Upper lobe of left lung (tissue), 4 donors: Measurements from ENCODE around the gene HSPA8.

Experiments
- CTCF ChIP-seq, 6 experiments: fragments of 450-650 bp in 4 of 6; fragments of 200-600 bp in 2 of 6; sonication (generic) in 2 of 6; IDR thresholded peaks; one replicate each; pipeline ENCODE4 v1.5.1; 2016 to 2019; ENCODE audit warnings: antibody characterized with exemption in 6 of 6
- EP300 ChIP-seq, 4 donors: sonication (generic); formaldehyde crosslinking; IDR thresholded peaks; one replicate each; pipeline ENCODE4 v1.5.1; 2017; ENCODE audit warnings: antibody characterized with exemption in 4 of 4, control low read depth in 2 of 4
- POLR2A ChIP-seq, 4 donors: fragments of 450-650 bp; IDR thresholded peaks; one replicate each; pipeline ENCODE4 v1.5.1; 2016 to 2017; ENCODE audit warnings: antibody characterized with exemption in 4 of 4, mild to moderate bottlenecking in 2 of 4
- POLR2AphosphoS5 ChIP-seq, 2 donors: sonication (generic); formaldehyde crosslinking; IDR thresholded peaks; one replicate each; pipeline ENCODE4 v1.5.1; 2017; ENCODE audit warnings: antibody characterized with exemption in 2 of 2

DNA sequence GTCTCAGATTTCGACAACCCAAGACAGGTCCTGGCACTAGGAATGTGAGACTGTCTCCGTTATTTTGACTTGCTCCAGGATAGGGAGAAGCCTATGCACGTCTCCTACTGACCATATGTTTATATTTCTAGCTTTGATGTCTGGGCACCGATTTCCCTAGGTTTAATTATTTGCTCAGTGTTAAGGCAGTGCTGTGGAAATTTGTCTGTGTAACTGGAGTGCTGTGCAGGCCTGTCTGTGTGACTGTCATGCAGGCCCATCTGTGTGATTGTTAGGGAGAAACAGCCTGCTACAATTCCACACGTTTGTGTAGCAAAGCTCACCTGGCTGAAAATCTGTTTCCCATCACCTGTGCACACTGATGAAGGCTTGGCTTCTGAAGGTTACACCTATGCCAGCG lies 29.6 kb upstream of the HSPA8 start:
- no peak for TF ChIP-seq CTCF (IDR thresholded peaks at IDR 0.05)
- no peak for TF ChIP-seq EP300 (IDR thresholded peaks at IDR 0.05)
- no peak for TF ChIP-seq POLR2A (IDR thresholded peaks at IDR 0.05)
- no peak for TF ChIP-seq POLR2AphosphoS5 (IDR thresholded peaks at IDR 0.05)
